Mesenchymal stem cell (in vitro differentiated cells and primary cell): ENCODE measurements around the gene RAPGEF1.

Experiments
- DNase-seq: peaks from one replicate; pipeline ENCODE4 v3.0.0-alpha.2; 2013
- H2AFZ ChIP-seq: one replicate; pipeline ENCODE4 v1.6.1; 2013; ENCODE audit warnings: low read depth, mild to moderate bottlenecking, control low read depth, inconsistent platforms, low read length, moderate library complexity
- H2AK5ac ChIP-seq: 2 replicates; pipeline ENCODE4 v1.6.1; 2013; ENCODE audit warnings: low read length, moderate library complexity, mild to moderate bottlenecking, inconsistent platforms; ENCODE audit not compliant: severe bottlenecking
- H2BK120ac ChIP-seq: one replicate; pipeline ENCODE4 v1.6.1; 2013; ENCODE audit warnings: low read depth, mild to moderate bottlenecking, inconsistent platforms, low read length, moderate library complexity
- H2BK12ac ChIP-seq, 2 experiments: one replicate each; pipeline ENCODE4 v1.6.1; 2013; ENCODE audit warnings: inconsistent platforms in 2 of 2, low read length in 2 of 2, mild to moderate bottlenecking in 2 of 2, moderate library complexity in 2 of 2, control low read depth in 1 of 2
- H2BK15ac ChIP-seq: one replicate; pipeline ENCODE4 v1.6.1; 2013; ENCODE audit warnings: mild to moderate bottlenecking, low read depth, inconsistent platforms; ENCODE audit not compliant: poor library complexity, severe bottlenecking
- H2BK5ac ChIP-seq: 2 replicates; pipeline ENCODE4 v1.6.1; 2013; ENCODE audit warnings: low read depth, mild to moderate bottlenecking, low read length, control low read depth, inconsistent platforms; ENCODE audit not compliant: poor library complexity, severe bottlenecking
- H3K14ac ChIP-seq, 2 experiments: one replicate each; pipeline ENCODE4 v1.6.1; 2013; ENCODE audit warnings: inconsistent platforms in 2 of 2, low read length in 2 of 2, control low read depth in 1 of 2, mild to moderate bottlenecking in 1 of 2, moderate library complexity in 1 of 2
- H3K18ac ChIP-seq, 2 experiments: one replicate each; pipeline ENCODE4 v1.6.1; 2013; ENCODE audit warnings: inconsistent platforms in 2 of 2, low read length in 2 of 2, control low read depth in 1 of 2, low read depth in 1 of 2, mild to moderate bottlenecking in 1 of 2
- H3K23ac ChIP-seq, 2 experiments: one replicate each; pipeline ENCODE4 v1.6.1; 2013; ENCODE audit warnings: inconsistent platforms in 2 of 2, low read length in 2 of 2, mild to moderate bottlenecking in 2 of 2, moderate library complexity in 2 of 2, control low read depth in 1 of 2
- H3K27ac ChIP-seq: 2 replicates; pipeline ENCODE4 v1.5.1; 2013; ENCODE audit warnings: mild to moderate bottlenecking, moderate library complexity, low read length, control low read depth, inconsistent platforms; ENCODE audit not compliant: poor library complexity, severe bottlenecking
- H3K27me3 ChIP-seq, 2 experiments: 2 replicates each; pipeline versions ENCODE4 v1.6.1 to v1.7.0; 2013; ENCODE audit warnings: low read length in 2 of 2, mild to moderate bottlenecking in 2 of 2, moderate library complexity in 2 of 2, control low read depth in 1 of 2, inconsistent platforms in 1 of 2; ENCODE audit not compliant: control insufficient read depth in 1 of 2, insufficient read depth in 1 of 2
- H3K36me3 ChIP-seq, 2 experiments: 2 replicates each; pipeline versions ENCODE4 v1.6.1 to v1.7.0; 2013; ENCODE audit warnings: low read length in 2 of 2, control low read depth in 1 of 2, inconsistent platforms in 1 of 2, low read depth in 1 of 2, mild to moderate bottlenecking in 1 of 2; ENCODE audit not compliant: insufficient read depth in 2 of 2, control insufficient read depth in 1 of 2
- H3K4ac ChIP-seq, 2 experiments: one replicate each; pipeline ENCODE4 v1.6.1; 2013; ENCODE audit warnings: inconsistent platforms in 2 of 2, low read length in 2 of 2, mild to moderate bottlenecking in 2 of 2, moderate library complexity in 2 of 2, control low read depth in 1 of 2, low read depth in 1 of 2
- H3K4me1 ChIP-seq: 2 replicates; pipeline ENCODE4 v1.6.1; 2013; ENCODE audit warnings: low read depth, low read length, control low read depth; ENCODE audit not compliant: control insufficient read depth, insufficient read depth
- H3K4me2 ChIP-seq: 2 replicates; pipeline ENCODE4 v1.6.1; 2013; ENCODE audit warnings: low read length, mild to moderate bottlenecking, inconsistent platforms; ENCODE audit not compliant: poor library complexity, severe bottlenecking
- H3K4me3 ChIP-seq, 2 experiments: 2 replicates each; pipeline versions ENCODE4 v1.5.1 to v1.7.0; 2013; ENCODE audit warnings: low read length in 2 of 2, mild to moderate bottlenecking in 2 of 2, control low read depth in 1 of 2, low read depth in 1 of 2; ENCODE audit not compliant: insufficient read depth in 1 of 2
- H3K79me1 ChIP-seq: replicated peaks from 2 replicates; pipeline ENCODE4 v1.6.1; 2013; ENCODE audit warnings: mild to moderate bottlenecking, control low read depth, low read length, inconsistent platforms; ENCODE audit not compliant: poor library complexity, severe bottlenecking
- H3K9ac ChIP-seq: 2 replicates; pipeline ENCODE4 v1.7.0; 2013; ENCODE audit warnings: mild to moderate bottlenecking, low read length, moderate library complexity
- H3K9me3 ChIP-seq: 2 replicates; pipeline ENCODE4 v1.7.0; 2013; ENCODE audit warnings: mild to moderate bottlenecking, low read length; ENCODE audit not compliant: control insufficient read depth
- H4K8ac ChIP-seq: one replicate; pipeline ENCODE4 v1.6.1; 2013; ENCODE audit warnings: inconsistent platforms, mild to moderate bottlenecking, low read length, moderate library complexity
- H4K91ac ChIP-seq: one replicate; pipeline ENCODE4 v1.6.1; 2013; ENCODE audit warnings: mild to moderate bottlenecking, low read length, inconsistent platforms
- whole genome bisulfite sequencing: methylation state at CpG from one replicate; pipeline ENCODE4 v1.1.7; 2013; ENCODE audit warnings: mixed read lengths; 5-methylcytosine and 5-hydroxymethylcytosine counted together

RAPGEF1 gene

DNA sequence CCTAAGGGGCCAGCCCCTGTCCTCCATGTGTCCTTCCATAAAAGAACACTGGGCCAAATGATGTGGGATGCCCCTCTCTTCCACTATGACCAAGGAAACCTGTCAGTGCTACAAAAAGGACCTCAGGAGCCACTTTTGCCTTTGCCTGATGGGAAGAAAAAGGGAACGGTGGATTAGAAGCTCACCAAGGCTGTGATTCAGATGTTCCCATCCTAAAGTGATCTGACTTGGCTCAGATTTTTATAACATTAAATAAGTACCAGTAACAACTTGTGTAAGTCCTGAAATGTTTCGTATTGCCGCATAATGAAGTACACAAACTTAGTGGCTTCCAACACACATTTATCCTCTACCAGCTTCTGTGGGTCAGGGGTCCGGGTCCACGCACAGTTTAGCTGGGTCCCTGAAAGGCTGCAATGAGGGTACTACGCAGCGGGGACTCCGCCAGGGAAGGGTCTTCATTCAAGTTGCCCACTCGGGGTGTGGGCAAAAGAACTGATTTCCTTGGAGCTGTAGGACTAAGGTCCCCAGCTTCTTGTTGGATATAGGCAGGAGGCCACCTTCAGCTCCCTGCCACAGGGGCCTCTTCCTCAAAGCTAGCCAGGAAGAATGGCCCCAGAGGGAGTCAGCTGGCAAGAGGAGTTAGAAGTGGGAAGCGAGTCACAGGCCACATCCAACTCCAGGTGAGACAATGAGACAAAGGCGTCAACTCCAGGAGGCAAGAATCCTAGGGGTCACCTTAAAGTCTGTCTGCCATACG is 60.4 kb downstream of the RAPGEF1 start:
- Histone ChIP-seq H3K14ac (peak overlapping the region in 1 of 2 experiments; percentile 83), H3K23ac (no peak overlapping the region), H4K8ac (no peak overlapping the region), H2BK12ac (peak overlapping the region in 1 of 2 experiments; percentile 65), H2BK5ac (no peak overlapping the region), H3K4me3 (peak overlapping the region in 1 of 2 experiments; percentile 12), H3K18ac (peak overlapping the region in 1 of 2 experiments; percentile 55), H3K36me3 (no peaks in the 10 kb centered on the region), H2AK5ac (peak overlapping the region; percentile 88), H4K91ac (no peak overlapping the region), H3K9me3 (no peaks in the 10 kb centered on the region), H2BK120ac (no peak overlapping the region), H3K27me3 (no peaks in the 10 kb centered on the region), H3K4me1 (peaks cover 35% of the 10 kb centered on the region), H3K4me2 (no peak overlapping the region), H3K79me1 (peaks cover 31% of the 10 kb centered on the region), H2BK15ac (no peak overlapping the region), H2AFZ (no peak overlapping the region), H3K4ac (peak overlapping the region in 1 of 2 experiments; percentile 32), H3K27ac (peak overlapping the region; percentile 92), H3K9ac (peak overlapping the region; percentile 87)
- no peak for DNase-seq
- WGBS: 97% methylated on average over 11 of the region's 12 CpGs

DNA sequence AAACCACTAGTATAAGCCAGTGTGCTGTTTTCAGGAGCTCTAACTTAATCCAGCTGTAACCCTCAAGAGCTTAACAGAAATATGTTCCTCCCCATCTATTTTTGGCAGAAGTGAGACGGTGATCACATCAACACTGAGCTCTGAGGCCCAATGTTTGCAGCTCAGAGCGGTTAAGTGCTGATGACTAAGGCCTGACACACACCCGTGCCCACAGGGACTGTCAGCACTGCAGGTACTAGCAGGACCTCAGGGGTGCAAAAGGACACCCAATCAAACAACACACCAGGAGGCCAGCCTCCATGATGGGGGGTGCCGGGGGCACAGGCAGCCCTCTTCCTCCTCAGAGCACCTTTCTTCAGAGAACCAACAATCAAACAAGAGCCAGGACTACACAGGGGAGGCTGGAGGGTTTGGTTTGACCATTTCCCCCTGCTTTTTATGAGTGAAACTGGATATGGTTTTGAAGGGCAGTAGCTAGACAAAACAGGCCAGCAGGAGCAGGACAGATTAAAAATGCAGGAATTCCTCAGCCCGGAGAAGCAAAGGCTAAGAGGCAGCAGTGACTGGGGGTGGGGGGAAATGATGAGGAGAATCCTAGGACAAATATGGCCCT is 61.3 kb downstream of the RAPGEF1 start:
- peaks cover 32% of the 10 kb centered on the region for H3K79me1 ChIP-seq
- no peaks in the 10 kb centered on the region for H3K9me3 ChIP-seq
- no peak overlapping the region for H2AFZ ChIP-seq
- peak overlapping the region in 1 of 2 experiments; percentile 61 for H2BK12ac ChIP-seq
- no peak overlapping the region for H3K4me2 ChIP-seq
- no peaks in the 10 kb centered on the region for H3K27me3 ChIP-seq
- peak overlapping the region; percentile 92 for H3K27ac ChIP-seq
- H3K18ac ChIP-seq: no peak overlapping the region
- peak; percentile 93 for DNase-seq
- no peaks in the 10 kb centered on the region for H3K36me3 ChIP-seq
- H2BK120ac ChIP-seq: no peak overlapping the region
- H4K8ac ChIP-seq: no peak overlapping the region
- peaks cover 38% of the 10 kb centered on the region for H3K4me1 ChIP-seq
- H3K23ac ChIP-seq: no peak overlapping the region
- H4K91ac ChIP-seq: no peak overlapping the region
- peak overlapping the region; percentile 87 for H3K9ac ChIP-seq
- peak overlapping the region; percentile 62 for H2AK5ac ChIP-seq
- no peak overlapping the region for H2BK5ac ChIP-seq
- H3K14ac ChIP-seq: no peak overlapping the region
- H2BK15ac ChIP-seq: no peak overlapping the region
- H3K4me3 ChIP-seq: peak overlapping the region in 1 of 2 experiments; percentile 58
- 0% methylated on average over 4 of the region's 5 CpGs for WGBS
- H3K4ac ChIP-seq: peak overlapping the region in 1 of 2 experiments; percentile 47

DNA sequence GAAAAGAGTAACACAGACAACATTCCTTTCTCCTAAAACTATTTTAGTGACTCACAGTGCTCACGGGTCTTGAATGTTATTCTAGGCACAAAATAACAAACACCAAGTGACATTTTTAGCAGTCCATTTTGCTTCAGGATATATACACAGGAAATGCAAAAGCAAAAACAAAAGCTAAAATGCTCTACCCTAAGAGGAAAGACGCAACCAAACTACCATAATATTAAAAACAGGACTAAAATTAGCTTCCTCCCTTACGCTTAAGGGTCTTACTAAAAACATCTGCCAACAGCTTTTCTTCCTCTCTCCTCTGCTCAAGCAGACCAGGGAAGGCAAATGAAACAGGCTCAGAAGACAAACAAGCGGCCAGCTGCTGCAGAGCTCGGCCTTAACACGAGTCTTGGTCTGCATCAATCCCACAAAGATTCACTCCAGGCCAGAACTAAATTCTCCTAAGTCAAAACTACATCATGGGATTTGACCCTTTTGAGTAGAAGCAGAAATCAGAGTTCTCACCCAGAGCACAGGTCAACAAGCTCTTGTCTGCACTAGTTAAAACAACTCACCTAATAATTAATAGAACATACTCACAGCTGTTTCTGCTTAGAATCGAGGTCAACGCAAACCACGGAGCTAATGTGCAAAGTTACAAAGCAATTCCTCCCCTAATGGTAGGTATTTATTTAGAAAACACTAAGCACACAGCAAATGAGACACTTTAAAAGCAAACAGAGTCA is 62.3 kb downstream of the RAPGEF1 start:
- Histone ChIP-seq H2BK5ac (peak overlapping the region; percentile 67), H3K23ac (no peak overlapping the region), H3K27me3 (no peaks in the 10 kb centered on the region), H3K27ac (peak overlapping the region; percentile 96), H3K9me3 (no peaks in the 10 kb centered on the region), H2AK5ac (peak overlapping the region; percentile 17), H3K79me1 (peaks cover 39% of the 10 kb centered on the region), H3K4me2 (peak overlapping the region; percentile 36), H3K9ac (peak overlapping the region; percentile 87), H3K36me3 (no peaks in the 10 kb centered on the region), H2AFZ (no peak overlapping the region), H4K8ac (peak overlapping the region; percentile 51), H2BK15ac (no peak overlapping the region), H2BK12ac (no peak overlapping the region), H3K18ac (peak overlapping the region in 1 of 2 experiments; percentile 73), H4K91ac (no peak overlapping the region), H3K4me1 (peaks cover 39% of the 10 kb centered on the region), H3K4me3 (peak overlapping the region in 1 of 2 experiments; percentile 58), H3K14ac (no peak overlapping the region), H2BK120ac (peak overlapping the region; percentile 39), H3K4ac (no peak overlapping the region)
- 1% methylated on average over 9 of the region's 9 CpGs for WGBS
- peak; percentile 85 for DNase-seq

DNA sequence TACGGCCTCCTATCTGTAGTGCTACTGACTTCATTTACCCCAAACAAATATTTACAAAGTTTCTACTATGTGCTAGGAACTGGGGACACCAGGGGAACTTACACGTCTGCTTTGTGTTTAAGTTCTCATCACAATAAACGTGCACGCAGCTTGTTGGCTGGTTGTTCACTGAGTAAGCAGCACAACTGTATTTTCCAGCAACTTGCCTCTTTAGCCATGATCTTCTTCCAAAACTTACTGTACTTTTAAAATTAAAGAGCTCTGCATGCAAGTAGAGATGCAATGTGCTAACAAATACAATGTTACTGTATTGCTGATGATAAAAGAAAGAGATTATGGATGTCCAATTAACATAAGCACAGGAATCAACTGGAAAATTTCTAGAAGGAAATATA is 62.8 kb downstream of the RAPGEF1 start:
- Histone ChIP-seq H2BK15ac (no peak overlapping the region), H2BK5ac (peak overlapping the region; percentile 76), H3K36me3 (no peaks in the 10 kb centered on the region), H3K4me2 (no peak overlapping the region), H3K4ac (peak overlapping the region in 1 of 2 experiments; percentile 27), H2BK120ac (peak overlapping the region; percentile 66), H3K79me1 (peaks cover 43% of the 10 kb centered on the region), H3K9me3 (no peaks in the 10 kb centered on the region), H2BK12ac (peak overlapping the region in 1 of 2 experiments; percentile 15), H3K9ac (peak overlapping the region; percentile 87), H3K18ac (no peak overlapping the region), H3K23ac (no peak overlapping the region), H3K4me3 (peak overlapping the region in 1 of 2 experiments; percentile 58), H3K4me1 (peaks cover 39% of the 10 kb centered on the region), H4K8ac (no peak overlapping the region), H3K27me3 (no peaks in the 10 kb centered on the region), H2AFZ (no peak overlapping the region), H3K27ac (peak overlapping the region; percentile 89), H2AK5ac (no peak overlapping the region), H4K91ac (no peak overlapping the region), H3K14ac (no peak overlapping the region)
- DNase-seq: peak; percentile 68
- 0% methylated on average over 4 of the region's 4 CpGs for WGBS
